Stimulated activated CD8-positive, alpha-beta memory T cell treated with anti-CD3 and anti-CD28 coated beads, Interleukin-7, amount 100 ng/mL, for 48 hours (primary cell): ENCODE measurements around the gene PRKCA.

Source experiments
- DNase-seq, 2 donors: peaks; one replicate each; pipeline ENCODE4 v3.0.0-alpha.2; 2020; ENCODE audit warnings: low read depth in 1 of 2; ENCODE audit errors: extremely low read depth in 1 of 2

The PRKCA gene

GRCh38 chr17:66430846-66431795, 128.7 kb downstream of the PRKCA start:
- no peak for DNase-seq

GRCh38 chr17:66431910-66432309, 129.5 kb downstream of the PRKCA start:
- DNase-seq, result no peak

GRCh38 chr17:66432411-66432957, 130.1 kb downstream of the PRKCA start:
- no peak for DNase-seq

GRCh38 chr17:66432996-66433551, 130.7 kb downstream of the PRKCA start:
- no peak for DNase-seq

GRCh38 chr17:66435182-66435581, 132.8 kb downstream of the PRKCA start:
- DNase-seq, result no peak

GRCh38 chr17:66436631-66437030, 134.2 kb downstream of the PRKCA start:
- DNase-seq, result no peak

- no peak for DNase-seq
Observed at GRCh38 chr17:66437476-66438026, 135.1 kb downstream of the PRKCA start.

- DNase-seq, result no peak
Observed at GRCh38 chr17:66438101-66438500, 135.7 kb downstream of the PRKCA start.

GRCh38 chr17:66441101-66441661, 138.8 kb downstream of the PRKCA start:
- DNase-seq, result no peak

- no peak for DNase-seq
Observed at GRCh38 chr17:66443166-66443565, 140.8 kb downstream of the PRKCA start.

- no peak for DNase-seq
Observed at GRCh38 chr17:66443606-66444005, 141.2 kb downstream of the PRKCA start.

- no peak for DNase-seq
Observed at GRCh38 chr17:66444031-66444430, 141.6 kb downstream of the PRKCA start.

- no peak for DNase-seq
Observed at GRCh38 chr17:66445229-66445628, 142.8 kb downstream of the PRKCA start.

GRCh38 chr17:66446419-66446818, 144.0 kb downstream of the PRKCA start:
- DNase-seq, result no peak

- DNase-seq, result no peak
Observed at GRCh38 chr17:66447159-66447558, 144.7 kb downstream of the PRKCA start.

GRCh38 chr17:66448026-66448639, 145.7 kb downstream of the PRKCA start:
- no peak for DNase-seq

- DNase-seq, result no peak
Observed at GRCh38 chr17:66449418-66449977, 147.1 kb downstream of the PRKCA start.

- no peak for DNase-seq
Observed at GRCh38 chr17:66450008-66450851, 147.8 kb downstream of the PRKCA start.

- DNase-seq, result no peak
Observed at GRCh38 chr17:66450852-66451158, 148.4 kb downstream of the PRKCA start.
